Left ventricle myocardium superior (tissue), 1 donor: ENCODE results near the gene RNF144B. TPM values are rescaled to one million over a fixed set of nuclear protein-coding genes. Genes with fewer than 3 reads are reported as not detected.
"Not testable (repeated sequence)": the region's sequence is repeated elsewhere in the genome, so short reads cannot be mapped to it uniquely, and the experiment has no call there.

Source experiments
- ATAC-seq: fragments of 200-7000 bp; cut with Tn5 transposase; one replicate; pipeline ENCODE4 v1.9.1; 2020; ENCODE audit warnings: mild to moderate bottlenecking, moderate library complexity
- DNase-seq: peaks from one replicate; pipeline ENCODE4 v3.0.0-alpha.2; 2020
- intact Hi-C: fragments of 100-400 bp; cut with micrococcal nuclease; formaldehyde crosslinking; loops from one replicate; pipeline ENCODE4 v1.11.0; 2022
- total RNA-seq: library from RNA; stranded (reverse); fragmentation: NEBNext Ultra II Directional; extraction: Animal tissue kit (Norgen Biotek cat#: 25700); gene quantifications from one replicate; pipeline ENCODE4 v1.2.1, GENCODE V29; 2021
- donor health status: DM: no; HTN: yes; CAD: no; lungs with severe emphysema.

The RNF144B gene
- total RNA-seq, 1 donor from 2014 or later = 22.2 TPM

DNA sequence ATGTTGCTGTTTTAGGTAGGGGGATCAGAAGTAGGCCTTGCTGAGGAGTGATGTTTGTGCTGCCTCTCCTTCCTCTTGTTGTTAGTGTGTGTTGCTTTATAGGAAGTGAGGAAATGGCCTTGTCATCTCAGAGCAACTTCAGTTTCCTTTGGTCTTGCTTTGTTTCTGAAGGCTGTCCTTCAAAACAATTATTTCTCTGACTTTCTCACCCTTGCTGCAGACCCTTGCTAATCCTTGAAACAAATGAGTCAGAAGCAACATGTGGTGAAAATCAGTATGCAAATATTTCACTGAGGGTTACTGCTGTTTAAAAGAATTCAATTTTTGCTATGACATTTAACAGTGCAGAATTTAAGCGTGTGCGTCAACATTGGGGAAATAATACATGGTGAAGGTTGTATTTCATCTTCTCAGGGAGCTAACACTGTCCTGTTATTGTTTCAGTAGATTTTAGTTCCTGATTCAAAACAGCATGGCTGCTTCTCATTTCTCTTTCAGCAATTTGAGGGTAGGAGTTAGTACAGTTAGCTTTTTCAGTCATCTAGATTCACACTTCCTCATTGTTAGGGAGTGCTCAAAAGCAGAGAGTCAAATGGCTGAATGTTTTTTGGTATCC lies 13.8 kb downstream of the RNF144B start:
- ATAC-seq (peak; percentile 43), DNase-seq (no peak)
- intact Hi-C loops = no loop called here

GRCh38 chr6:18404965-18405364 lies 17.8 kb downstream of the RNF144B start:
- DNase-seq, ATAC-seq, intact Hi-C loops: not testable (repeated sequence)

GRCh38 chr6:18405477-18406293 lies 18.5 kb downstream of the RNF144B start:
- DNase-seq (no peak), ATAC-seq (no peak)
- intact Hi-C loops = no loop called here

GRCh38 chr6:18406955-18407749 lies 20.0 kb downstream of the RNF144B start:
- ATAC-seq = no peak
- intact Hi-C loops = no loop called here
- DNase-seq = no peak

GRCh38 chr6:18409602-18410001 lies 22.5 kb downstream of the RNF144B start:
- ATAC-seq, DNase-seq, intact Hi-C loops: not testable (repeated sequence)

GRCh38 chr6:18410412-18410811 lies 23.3 kb downstream of the RNF144B start:
- ATAC-seq = no peak
- intact Hi-C loops = no loop called here
- no peak for DNase-seq

GRCh38 chr6:18412068-18412467 lies 24.9 kb downstream of the RNF144B start:
- intact Hi-C loops = no loop called here
- DNase-seq = no peak
- ATAC-seq = no peak

- no peak for DNase-seq
- no peak for ATAC-seq
- intact Hi-C loops = no loop called here
These were observed 25.5 kb downstream of the RNF144B start for GRCh38 chr6:18412644-18413043.

DNA sequence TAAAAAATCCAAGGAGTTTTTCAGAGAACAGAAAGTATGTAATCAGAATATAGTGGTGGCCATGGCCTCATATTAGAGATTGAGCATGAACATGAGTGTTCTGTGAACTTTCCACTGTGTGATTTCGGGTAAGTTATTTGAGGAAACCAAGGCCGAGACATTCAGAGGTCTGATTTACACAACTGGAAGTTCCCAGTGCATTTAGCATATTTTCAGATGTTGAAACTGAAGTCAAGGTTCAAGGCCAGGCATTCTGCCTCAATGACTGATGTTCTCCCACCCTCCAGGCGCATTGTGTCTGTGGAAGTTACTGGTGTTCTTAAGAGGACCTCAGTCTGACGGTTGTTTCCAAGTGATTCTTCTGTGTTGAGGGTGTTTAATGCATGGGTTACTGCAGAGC lies 26.2 kb downstream of the RNF144B start:
- ATAC-seq (no peak), DNase-seq (no peak)
- intact Hi-C loops = no loop called here

- DNase-seq (no peak), ATAC-seq (no peak)
- intact Hi-C loops = no loop called here
These were observed 27.0 kb downstream of the RNF144B start for GRCh38 chr6:18414116-18414515.

GRCh38 chr6:18415207-18415606 lies 28.1 kb downstream of the RNF144B start:
- ATAC-seq (no peak), DNase-seq (no peak)
- intact Hi-C loops = no loop called here

DNA sequence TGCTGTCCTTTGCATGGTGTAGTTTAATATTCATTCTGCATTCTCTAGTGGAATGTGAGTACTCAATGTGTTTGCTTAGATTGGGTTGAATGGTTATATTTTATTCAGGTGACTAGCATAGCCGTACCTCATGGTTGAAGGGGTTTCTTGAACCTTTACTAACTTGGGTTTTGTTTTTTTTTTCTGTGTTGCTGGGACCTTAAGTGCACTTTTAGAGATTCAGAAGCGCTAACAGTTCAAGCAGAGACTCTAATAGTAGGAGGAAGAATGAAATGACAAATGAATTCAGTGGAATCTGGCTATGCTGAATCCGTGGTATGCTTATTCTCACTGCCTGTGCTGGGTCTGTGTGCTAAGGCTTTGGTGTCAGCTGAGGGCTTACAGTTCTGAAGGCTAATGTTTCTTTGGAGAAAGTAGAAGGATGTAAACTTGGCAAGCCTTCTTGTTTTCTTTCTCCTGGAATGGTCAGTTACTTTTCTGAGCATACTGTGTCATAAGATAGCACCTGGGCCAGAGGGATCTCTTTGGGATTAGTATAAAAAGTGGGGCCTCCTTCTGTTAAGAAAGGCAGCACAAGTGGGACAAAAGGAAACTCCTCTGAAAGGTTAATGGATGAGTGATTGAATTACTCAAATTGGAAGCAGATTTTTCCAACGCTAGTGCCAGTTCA lies 28.7 kb downstream of the RNF144B start:
- ATAC-seq = no peak
- intact Hi-C loops = no loop called here
- DNase-seq = no peak

GRCh38 chr6:18416341-18416679 lies 29.2 kb downstream of the RNF144B start:
- no peak for ATAC-seq
- DNase-seq = no peak
- intact Hi-C loops = no loop called here

DNA sequence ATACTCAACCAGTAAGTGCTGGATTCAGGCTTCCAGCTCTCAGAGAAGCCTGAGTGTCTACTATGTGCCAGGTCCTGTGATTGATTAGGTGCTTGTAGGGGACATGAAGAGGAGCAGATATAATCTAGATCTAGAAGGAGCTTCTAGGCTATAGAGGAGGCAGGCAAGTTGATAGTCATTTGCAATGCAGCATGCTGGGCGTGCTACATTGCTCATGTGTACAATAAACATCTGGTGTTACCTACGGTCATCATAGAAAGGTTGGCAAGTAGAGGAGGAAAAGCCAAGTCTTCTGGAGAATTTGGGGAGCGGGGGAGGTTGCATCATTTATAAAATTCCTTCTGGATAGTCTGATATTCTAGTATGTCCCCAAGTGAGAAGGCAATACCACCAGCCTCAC lies 33.2 kb downstream of the RNF144B start:
- DNase-seq (no peak), ATAC-seq (no peak)
- intact Hi-C loops = no loop called here

GRCh38 chr6:18422136-18422535 lies 35.0 kb downstream of the RNF144B start:
- intact Hi-C loops = no loop called here
- DNase-seq (no peak), ATAC-seq (no peak)

GRCh38 chr6:18423426-18423825 lies 36.3 kb downstream of the RNF144B start:
- no peak for DNase-seq

DNA sequence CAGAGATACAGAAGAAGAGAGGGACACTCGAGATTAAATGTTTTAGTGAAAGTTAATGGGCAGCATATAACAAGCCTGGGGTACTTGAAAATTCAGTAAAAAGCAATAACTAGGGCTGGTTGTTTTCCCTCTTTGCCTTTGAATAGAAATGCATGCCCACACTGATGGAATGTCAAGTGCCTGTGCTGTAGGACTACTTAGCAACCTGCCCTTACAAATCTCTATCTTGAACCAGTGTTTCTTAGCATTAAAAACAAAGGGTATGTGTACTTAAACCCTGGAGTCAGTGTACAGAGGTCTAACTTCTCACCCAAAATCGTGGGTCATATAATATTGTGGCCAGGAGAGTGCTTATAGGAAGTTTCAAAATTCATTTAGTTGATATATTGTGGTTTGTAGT lies 37.1 kb downstream of the RNF144B start:
- ATAC-seq (peak; percentile 32), DNase-seq (no peak)
- intact Hi-C loops = no loop called here

More at GRCh38 chr6:18423426-18423825, 36.3 kb downstream of the RNF144B start:
- intact Hi-C loops = no loop called here
- no peak for ATAC-seq

DNA sequence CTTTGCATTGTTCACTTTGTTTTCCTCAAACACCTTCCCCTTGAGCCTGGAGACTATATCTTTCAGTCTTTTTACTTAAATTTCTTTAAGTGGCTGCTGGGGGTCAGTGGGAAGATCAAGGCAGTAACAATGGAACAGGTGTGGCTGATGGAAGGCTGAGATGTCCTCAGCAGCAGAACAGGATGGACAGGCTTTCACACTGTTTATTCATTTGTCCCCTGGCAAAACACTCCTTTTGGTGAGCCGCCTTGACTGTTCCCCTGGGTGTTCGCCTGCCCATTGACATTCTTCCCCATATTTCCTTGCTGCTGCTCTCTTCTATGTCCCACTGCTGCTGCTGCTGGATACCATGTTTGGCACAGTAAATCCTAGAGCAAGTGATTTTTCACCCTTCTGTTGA lies 38.1 kb downstream of the RNF144B start:
- ATAC-seq (no peak), DNase-seq (no peak)
- intact Hi-C loops = no loop called here

GRCh38 chr6:18427296-18427695 lies 40.1 kb downstream of the RNF144B start:
- ATAC-seq = no peak
- DNase-seq = no peak
- intact Hi-C loops = no loop called here
